DND-41 (cell line): Measurements from ENCODE around the gene NEK10.

Source experiments
- ATAC-seq: fragments of 200-7000 bp; cut with Tn5 transposase; 3 replicates; pipeline ENCODE4 v1.9.1; 2021; ENCODE audit warnings: low read depth; ENCODE audit not compliant: insufficient read depth
- DNase-seq: peaks from one replicate; pipeline ENCODE4 v3.0.0-alpha.2; 2020
- H2AFZ ChIP-seq: 2 replicates; pipeline ENCODE4 v1.6.0; 2012; ENCODE audit warnings: low read depth, low read length
- H3K27ac ChIP-seq: 2 replicates; pipeline ENCODE4 v1.5.1; 2012; ENCODE audit warnings: low read length, inconsistent platforms
- H3K27me3 ChIP-seq: fragments of 200-600 bp; sonication (generic); 2 replicates; pipeline ENCODE4 v1.6.0; 2012; ENCODE audit warnings: low read length, mild to moderate bottlenecking, inconsistent platforms; ENCODE audit not compliant: insufficient read depth, poor library complexity
- H3K36me3 ChIP-seq: 2 replicates; pipeline ENCODE4 v1.5.1; 2012; ENCODE audit warnings: low read length, inconsistent platforms; ENCODE audit not compliant: insufficient read depth
- H3K4me1 ChIP-seq: 2 replicates; pipeline ENCODE4 v1.5.1; 2012; ENCODE audit warnings: mild to moderate bottlenecking, low read length; ENCODE audit not compliant: insufficient read depth
- H3K4me2 ChIP-seq: 2 replicates; pipeline ENCODE4 v1.6.0; 2012; ENCODE audit warnings: mild to moderate bottlenecking, moderate library complexity, low read length, inconsistent platforms; ENCODE audit not compliant: insufficient read depth
- H3K4me3 ChIP-seq, 2 experiments: fragments of 200-600 bp in 1 of 2; shearing (Covaris generic) in 1 of 2; 2 replicates each; pipeline ENCODE4 v1.5.1; 2012 to 2016; ENCODE audit warnings: inconsistent platforms in 2 of 2, low read length in 2 of 2, mild to moderate bottlenecking in 2 of 2, low read depth in 1 of 2, moderate library complexity in 1 of 2
- H3K79me2 ChIP-seq: 2 replicates; pipeline ENCODE4 v1.6.0; 2012; ENCODE audit warnings: low read length, inconsistent platforms; ENCODE audit not compliant: insufficient read depth
- H3K9ac ChIP-seq: 2 replicates; pipeline ENCODE4 v1.6.0; 2012; ENCODE audit warnings: low read depth, mild to moderate bottlenecking, inconsistent platforms, low read length, moderate library complexity
- H3K9me3 ChIP-seq: 2 replicates; pipeline ENCODE4 v1.5.1; 2012; ENCODE audit warnings: low read length, moderate library complexity, mild to moderate bottlenecking, inconsistent platforms; ENCODE audit not compliant: insufficient read depth, severe bottlenecking
- H4K20me1 ChIP-seq: 2 replicates; pipeline ENCODE4 v1.6.0; 2012; ENCODE audit warnings: low read length; ENCODE audit not compliant: insufficient read depth
- CTCF ChIP-seq: IDR thresholded peaks from 2 replicates; pipeline ENCODE4 v1.5.1; 2012; ENCODE audit warnings: borderline replicate concordance, low read length, moderate library complexity, mild to moderate bottlenecking; ENCODE audit not compliant: poor library complexity, severe bottlenecking; ENCODE audit errors: extremely low read depth
- EZH2 ChIP-seq: IDR thresholded peaks from 3 replicates; pipeline ENCODE4 v1.6.1; 2012; ENCODE audit warnings: borderline replicate concordance, low read depth, mild to moderate bottlenecking, moderate library complexity, low read length, inconsistent platforms; ENCODE audit not compliant: severe bottlenecking

Gene NEK10

DNA sequence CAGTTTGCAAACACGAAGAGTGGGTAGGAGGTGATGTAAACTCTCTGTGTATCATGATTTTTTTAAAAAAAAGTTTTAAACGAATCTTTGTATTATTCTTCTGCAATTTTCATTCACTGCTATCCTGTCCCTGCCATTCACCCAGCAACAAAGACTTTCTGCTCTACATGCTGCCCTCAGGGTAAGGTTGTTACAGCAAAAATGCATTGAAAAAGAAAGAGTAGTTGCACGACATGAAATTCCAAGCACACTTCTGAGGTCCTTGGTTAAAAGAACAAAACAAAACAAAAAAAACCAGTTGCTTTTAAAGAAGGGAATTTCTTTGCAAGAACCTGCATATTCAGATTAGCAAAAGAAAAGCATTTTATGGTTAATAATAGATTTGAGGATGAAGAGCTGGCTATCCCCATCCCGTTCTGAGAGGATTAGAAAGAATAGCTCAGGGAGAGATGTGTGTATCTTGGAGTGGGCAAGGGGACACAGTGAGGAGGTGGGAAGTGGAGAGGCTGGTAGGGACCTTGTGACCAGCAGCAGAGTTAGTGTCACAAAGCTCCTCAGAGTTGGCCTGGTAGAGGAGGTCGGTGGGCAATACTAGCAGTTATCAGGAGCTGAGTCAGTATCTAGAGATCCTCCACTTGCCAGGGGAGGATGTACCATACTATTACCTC, 290.8 kb downstream of the NEK10 start:
- no peaks in the 10 kb centered on the region for H3K36me3 ChIP-seq
- H2AFZ ChIP-seq, result no peak overlapping the region
- H3K79me2 ChIP-seq, result no peaks in the 10 kb centered on the region
- no peaks in the 10 kb centered on the region for H3K4me1 ChIP-seq
- H4K20me1 ChIP-seq, result no peaks in the 10 kb centered on the region
- H3K4me2 ChIP-seq, result no peak overlapping the region
- H3K27me3 ChIP-seq, result no peaks in the 10 kb centered on the region
- TF ChIP-seq EZH2, result no peak
- TF ChIP-seq CTCF, result no peak
- DNase-seq, result no peak
- no peak for ATAC-seq
- no peak overlapping the region for H3K27ac ChIP-seq
- H3K4me3 ChIP-seq, result no peak overlapping the region
- H3K9me3 ChIP-seq, result no peaks in the 10 kb centered on the region
- no peak overlapping the region for H3K9ac ChIP-seq

- Histone ChIP-seq H3K27me3 (no peaks in the 10 kb centered on the region), H3K27ac (no peak overlapping the region), H3K79me2 (no peaks in the 10 kb centered on the region), H3K36me3 (no peaks in the 10 kb centered on the region), H3K4me2 (no peak overlapping the region), H2AFZ (no peak overlapping the region), H3K4me1 (no peaks in the 10 kb centered on the region), H3K9ac (no peak overlapping the region), H3K4me3 (no peak overlapping the region), H3K9me3 (no peaks in the 10 kb centered on the region), H4K20me1 (no peaks in the 10 kb centered on the region)
- ATAC-seq, result no peak
- TF ChIP-seq EZH2 (no peak), CTCF (no peak)
- no peak for DNase-seq
Observed at GRCh38 chr3:27076815-27077630, 292.2 kb downstream of the NEK10 start.

DNA sequence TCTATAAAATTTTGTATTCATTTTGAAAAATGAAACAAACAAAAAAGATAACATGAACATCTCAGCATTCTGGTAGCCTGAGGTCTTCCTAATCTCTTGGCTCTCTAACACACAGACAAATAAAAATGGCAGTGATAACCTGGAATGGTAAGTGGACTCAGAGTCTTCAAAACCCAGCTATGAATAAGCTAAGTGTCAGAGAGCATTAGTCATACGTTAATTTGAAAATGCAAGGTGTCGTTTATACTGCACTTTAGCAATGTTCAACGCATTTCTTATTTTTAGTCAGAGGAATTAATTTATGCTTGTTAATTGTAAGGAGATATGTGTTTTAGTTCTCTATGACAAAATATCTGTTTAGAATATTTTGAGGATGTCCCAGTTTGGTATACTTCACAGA, 294.3 kb downstream of the NEK10 start:
- Histone ChIP-seq H2AFZ (no peak overlapping the region), H3K9me3 (no peaks in the 10 kb centered on the region), H3K27ac (no peak overlapping the region), H3K9ac (no peak overlapping the region), H3K4me1 (no peaks in the 10 kb centered on the region), H3K27me3 (no peaks in the 10 kb centered on the region), H3K36me3 (no peaks in the 10 kb centered on the region), H3K4me3 (no peak overlapping the region), H4K20me1 (no peaks in the 10 kb centered on the region), H3K79me2 (no peaks in the 10 kb centered on the region), H3K4me2 (no peak overlapping the region)
- TF ChIP-seq CTCF (no peak), EZH2 (no peak)
- ATAC-seq (no peak), DNase-seq (no peak)
